ENCODE measurements around the gene EIF1AY.
"Not testable (repeated sequence)": the region's sequence is repeated elsewhere in the genome, so short reads cannot be mapped to it uniquely, and the experiment has no call there.

Gene EIF1AY

GRCh38 chrY:20575531-20576121 lies at the start of gene EIF1AY:
Gene EIF1AY, plus strand, starts transcription at chrY:20575776. Its CDS starts 96 bp downstream, at chrY:20575872.
- DNase-seq (ENCODE audit: low read depth in 2 of 2): peak in 1 of 2 donors; percentile 75

DNA sequence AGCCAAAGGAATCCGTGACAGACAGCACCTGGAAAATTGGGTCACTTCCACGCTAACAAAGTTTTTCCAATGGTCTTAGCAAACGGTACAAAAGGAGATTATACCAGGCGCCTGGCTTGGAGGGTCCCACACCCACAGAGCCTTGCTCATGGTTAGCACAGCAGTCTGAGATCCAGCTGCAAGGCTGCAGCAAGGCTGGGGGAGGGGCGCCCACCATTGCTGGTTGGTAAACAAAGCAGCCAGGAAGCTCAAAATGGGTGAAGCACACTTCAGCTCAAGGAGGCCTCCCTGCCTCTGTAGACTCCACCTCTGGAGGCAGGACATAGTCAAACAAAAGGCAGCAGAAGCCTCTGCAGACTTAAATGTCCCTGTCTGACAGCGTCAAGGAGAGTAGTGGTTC lies 47.1 kb upstream of the EIF1AY start:
- DNase-seq (ENCODE audit: low read depth in 2 of 2): no peak

DNA sequence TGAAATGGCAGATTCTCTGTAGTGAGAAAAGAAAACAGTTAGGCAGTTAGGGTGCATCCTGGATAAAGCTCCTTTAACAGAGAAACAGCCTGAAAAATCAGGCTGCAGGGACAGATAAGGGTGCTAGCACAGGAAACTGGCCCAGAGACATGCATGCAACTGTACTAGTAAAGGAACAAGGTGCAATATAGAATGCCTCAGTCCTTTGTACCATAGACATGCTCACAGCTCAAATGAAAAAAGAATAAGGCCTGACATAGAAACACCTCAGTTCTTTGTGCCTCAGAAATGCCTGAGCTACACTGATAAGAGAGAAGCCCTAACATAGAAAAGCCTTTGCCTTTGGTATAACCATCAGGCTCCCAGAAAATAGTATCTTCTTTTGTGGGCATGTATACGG lies 37.4 kb upstream of the EIF1AY start:
- DNase-seq (ENCODE audit: low read depth in 2 of 2): no peak

GRCh38 chrY:20538933-20539332 lies 36.6 kb upstream of the EIF1AY start:
- no peak for DNase-seq (ENCODE audit: low read depth in 2 of 2)

- DNase-seq (ENCODE audit: low read depth in 2 of 2): no peak
Measured at GRCh38 chrY:20544451-20544960, 31.1 kb upstream of the EIF1AY start.

DNA sequence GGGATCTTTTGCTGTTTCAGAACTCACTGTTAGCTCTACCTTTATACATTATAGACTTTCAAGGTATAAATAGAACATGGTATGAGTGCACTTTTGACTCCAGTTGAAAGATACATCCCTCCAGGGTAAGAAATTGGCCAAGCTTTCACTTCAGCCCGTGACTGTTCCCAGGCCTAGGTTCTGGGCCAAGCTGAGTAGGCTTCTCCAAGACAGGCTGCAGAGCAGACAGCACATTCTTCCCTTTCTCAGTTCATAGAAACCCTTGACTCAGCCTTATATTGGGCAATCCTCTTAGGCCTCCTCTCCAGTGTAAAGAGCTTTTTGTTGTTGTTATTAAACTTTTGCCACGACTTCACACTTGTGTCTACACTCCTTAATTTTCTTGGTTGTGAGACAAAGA lies 29.5 kb upstream of the EIF1AY start:
- DNase-seq (ENCODE audit: low read depth in 2 of 2): no peak

DNA sequence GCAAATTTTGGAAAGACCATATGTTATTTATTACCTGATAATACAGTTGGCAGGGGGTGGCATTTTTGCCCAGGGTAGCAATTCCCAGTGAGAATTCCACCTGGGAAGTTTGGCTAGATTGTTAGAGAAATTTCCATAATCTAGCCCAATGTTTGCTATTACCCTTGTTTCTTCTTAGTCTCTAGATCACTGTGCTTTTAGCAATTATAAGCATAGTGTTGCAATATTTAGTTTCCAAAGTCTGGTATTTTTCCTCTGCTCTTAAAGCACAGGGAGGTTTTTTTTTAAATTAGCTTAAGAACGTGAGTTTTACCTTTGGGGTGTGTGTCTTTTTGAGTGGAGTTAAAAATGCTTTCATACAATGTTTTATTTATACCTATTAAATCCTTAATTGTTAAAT lies 26.3 kb upstream of the EIF1AY start:
- DNase-seq (ENCODE audit: low read depth in 2 of 2): no peak

- DNase-seq (ENCODE audit: low read depth in 2 of 2): no peak
Measured at GRCh38 chrY:20551840-20552239, 23.7 kb upstream of the EIF1AY start.

DNA sequence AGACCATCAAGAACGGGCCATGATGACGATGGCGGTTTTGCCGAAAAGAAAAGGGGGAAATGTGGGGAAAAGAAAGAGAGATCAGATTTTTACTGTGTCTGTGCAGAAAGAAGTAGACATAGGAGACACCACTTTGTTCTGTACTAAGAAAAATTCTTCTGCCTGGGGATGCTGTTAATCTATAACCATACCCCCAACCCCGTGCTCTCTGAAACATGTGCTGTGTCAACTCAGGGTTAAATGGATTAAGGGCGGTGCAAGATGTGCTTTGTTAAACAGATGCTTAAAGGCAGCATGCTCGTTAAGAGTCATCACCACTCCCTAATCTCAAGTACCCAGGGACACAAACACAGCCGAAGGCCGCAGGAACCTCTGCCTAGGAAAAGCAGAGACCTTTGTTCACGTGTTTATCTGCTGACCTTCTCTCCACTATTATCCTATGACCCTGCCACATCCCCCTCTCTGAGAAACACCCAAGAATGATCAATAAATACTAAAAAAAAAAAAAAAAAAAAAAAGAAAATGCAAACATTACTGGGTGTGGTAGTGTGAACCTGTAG lies 22.7 kb upstream of the EIF1AY start:
- not testable (repeated sequence) for DNase-seq (ENCODE audit: low read depth in 2 of 2)

DNA sequence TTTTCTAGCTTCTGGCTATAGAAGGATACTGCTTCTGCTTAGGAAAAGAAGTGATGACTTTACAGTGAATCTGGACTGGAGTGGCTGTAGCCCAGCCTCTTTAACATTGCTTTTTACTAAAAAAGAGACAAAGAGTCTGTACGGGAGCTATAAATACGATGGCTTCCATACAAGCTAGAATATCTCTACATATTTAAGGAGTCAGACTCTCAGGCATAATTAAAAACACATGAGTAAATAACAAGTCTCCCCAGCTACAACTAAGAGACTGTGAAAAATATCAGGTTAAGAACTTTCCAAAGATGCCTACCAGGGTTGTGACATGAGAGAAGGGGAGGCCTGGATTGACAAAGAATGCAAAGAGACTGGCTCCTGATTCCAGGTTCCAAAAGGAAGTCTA lies 19.8 kb upstream of the EIF1AY start:
- DNase-seq (ENCODE audit: low read depth in 2 of 2): no peak

DNA sequence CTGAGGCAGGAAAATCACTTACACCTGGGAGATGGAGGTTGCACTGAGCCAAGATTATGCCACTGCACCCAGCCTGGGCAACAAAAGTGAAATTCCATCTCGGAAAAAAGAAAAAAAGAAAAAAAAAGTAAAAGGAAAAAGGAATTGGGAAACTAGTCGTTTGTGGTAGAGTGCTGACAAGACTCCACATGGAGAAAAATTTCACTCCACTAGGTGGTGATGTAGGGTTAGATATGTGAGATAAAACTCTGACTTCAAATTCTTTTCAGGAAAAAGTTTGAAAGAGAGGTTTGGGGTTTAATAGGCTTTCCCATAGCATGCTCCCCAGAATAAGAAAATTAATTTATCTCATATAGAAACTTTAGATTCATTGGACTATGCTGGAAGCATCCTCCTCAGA lies 16.9 kb upstream of the EIF1AY start:
- no peak for DNase-seq (ENCODE audit: low read depth in 2 of 2)

- no peak for DNase-seq (ENCODE audit: low read depth in 2 of 2)
Measured at GRCh38 chrY:20559873-20560512, 15.6 kb upstream of the EIF1AY start.

DNA sequence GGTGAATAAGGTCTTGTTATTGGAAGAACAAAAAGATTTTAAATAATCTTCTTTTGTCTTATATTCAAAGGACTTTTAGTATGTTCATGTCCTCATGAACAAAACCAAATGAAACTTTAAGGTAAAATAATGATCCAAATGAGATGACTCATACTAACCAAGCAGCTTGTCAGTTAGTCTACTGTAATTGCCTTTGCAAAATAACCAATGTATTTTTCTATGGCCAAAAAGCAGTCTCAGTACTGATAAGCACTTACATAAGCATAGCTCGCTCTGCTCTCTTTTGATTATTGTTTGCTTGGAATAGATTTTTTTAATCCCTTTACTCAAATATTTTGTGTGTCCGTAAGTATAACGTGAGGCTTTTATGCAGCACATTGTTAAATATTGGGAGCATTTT lies 4.3 kb upstream of the EIF1AY start:
- no peak for DNase-seq (ENCODE audit: low read depth in 2 of 2)

GRCh38 chrY:20576506-20576905 lies 930 bp downstream of the EIF1AY start:
- no peak for DNase-seq (ENCODE audit: low read depth in 2 of 2)

GRCh38 chrY:20578206-20578605 lies 2.6 kb downstream of the EIF1AY start:
- no peak for DNase-seq (ENCODE audit: low read depth in 2 of 2)

DNA sequence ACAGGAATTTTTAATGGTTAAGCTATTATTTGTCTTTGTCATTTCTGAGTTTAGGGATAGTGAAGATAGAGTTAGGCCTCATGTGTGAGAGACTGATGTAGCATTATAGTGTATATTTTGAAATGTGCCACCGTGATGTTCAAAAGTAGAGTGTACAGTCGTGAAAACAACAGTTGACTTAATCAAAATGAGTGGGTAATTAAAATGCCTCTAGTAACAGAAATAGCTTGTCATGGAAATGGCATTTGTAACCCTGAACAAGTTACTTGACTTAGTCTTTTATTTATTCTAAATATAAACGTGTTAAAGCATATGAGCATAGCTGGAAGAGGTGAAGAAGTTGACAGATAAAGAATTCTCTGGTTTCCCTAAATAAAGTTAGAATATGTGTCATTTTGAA lies 6.1 kb downstream of the EIF1AY start:
- no peak for DNase-seq (ENCODE audit: low read depth in 2 of 2)

DNA sequence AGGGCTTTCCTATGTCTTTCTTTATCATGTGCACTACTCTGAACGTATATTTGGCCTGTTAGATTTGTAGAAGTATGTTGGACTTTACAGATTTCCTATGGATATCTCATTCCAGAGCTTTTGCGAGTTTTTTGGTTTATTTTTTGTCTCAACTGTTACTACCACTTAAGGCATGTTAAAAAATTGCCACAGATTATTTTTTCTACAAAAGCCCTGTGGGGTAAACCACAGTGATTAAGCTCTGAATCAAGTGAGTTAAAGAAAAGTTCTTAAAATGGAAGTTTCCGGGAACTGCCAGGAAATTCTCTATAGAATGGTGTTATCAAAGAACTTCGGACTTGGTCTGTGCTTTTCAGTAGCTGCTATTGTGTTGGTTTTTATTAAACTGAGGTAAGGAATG lies 10.6 kb downstream of the EIF1AY start:
- DNase-seq (ENCODE audit: low read depth in 2 of 2): no peak
